ENCODE results near the gene SMIM5. TPM values are rescaled to one million over a fixed set of nuclear protein-coding genes. Genes with fewer than 3 reads are reported as not detected.

The SMIM5 gene
- total RNA-seq, 1 experiment from 2014 or later: 0.14 TPM

- no peaks in the 10 kb centered on the region for H3K36me3 ChIP-seq
- no peaks in the 10 kb centered on the region for H3K9me3 ChIP-seq (replicated peaks)
- H3K4me3 ChIP-seq: no peak overlapping the region
- H3K27ac ChIP-seq: no peak overlapping the region
- H3K4me1 ChIP-seq: no peaks in the 10 kb centered on the region
- DNase-seq: no peak
- H3K27me3 ChIP-seq: peaks cover 65% of the 10 kb centered on the region
Observed at GRCh38 chr17:75614556-75615270, 18.5 kb upstream of the SMIM5 start.

GRCh38 chr17:75615301-75615700 lies 17.9 kb upstream of the SMIM5 start:
- Histone ChIP-seq H3K4me1 (no peaks in the 10 kb centered on the region), H3K36me3 (no peaks in the 10 kb centered on the region), H3K9me3 (replicated peaks) (no peaks in the 10 kb centered on the region), H3K4me3 (no peak overlapping the region), H3K27ac (no peak overlapping the region), H3K27me3 (peaks cover 66% of the 10 kb centered on the region)
- no peak for DNase-seq

- Histone ChIP-seq H3K27me3 (peaks cover 70% of the 10 kb centered on the region), H3K9me3 (replicated peaks) (no peaks in the 10 kb centered on the region), H3K36me3 (no peaks in the 10 kb centered on the region), H3K27ac (no peak overlapping the region), H3K4me3 (no peak overlapping the region), H3K4me1 (no peaks in the 10 kb centered on the region)
- no peak for DNase-seq
Observed at GRCh38 chr17:75616521-75617122, 16.6 kb upstream of the SMIM5 start.

- Histone ChIP-seq H3K4me1 (no peaks in the 10 kb centered on the region), H3K4me3 (no peak overlapping the region), H3K27me3 (peaks cover 67% of the 10 kb centered on the region), H3K27ac (no peak overlapping the region), H3K9me3 (replicated peaks) (no peaks in the 10 kb centered on the region), H3K36me3 (no peaks in the 10 kb centered on the region)
- no peak for DNase-seq
Observed at GRCh38 chr17:75617218-75617617, 16.0 kb upstream of the SMIM5 start.

- H3K36me3 ChIP-seq: no peaks in the 10 kb centered on the region
- no peak overlapping the region for H3K4me3 ChIP-seq
- no peaks in the 10 kb centered on the region for H3K9me3 ChIP-seq (replicated peaks)
- DNase-seq: no peak
- H3K27ac ChIP-seq: no peak overlapping the region
- H3K4me1 ChIP-seq: no peaks in the 10 kb centered on the region
- H3K27me3 ChIP-seq: peaks cover 64% of the 10 kb centered on the region
Observed at GRCh38 chr17:75617675-75618074, 15.6 kb upstream of the SMIM5 start.

GRCh38 chr17:75619506-75620431 lies 13.5 kb upstream of the SMIM5 start:
- DNase-seq: peak; percentile 81 to 82
- H3K27ac ChIP-seq: no peak overlapping the region
- H3K4me3 ChIP-seq: no peak overlapping the region
- no peaks in the 10 kb centered on the region for H3K36me3 ChIP-seq
- H3K4me1 ChIP-seq: no peaks in the 10 kb centered on the region
- no peaks in the 10 kb centered on the region for H3K9me3 ChIP-seq (replicated peaks)
- peaks cover 49% of the 10 kb centered on the region for H3K27me3 ChIP-seq

GRCh38 chr17:75621489-75621888 lies 11.7 kb upstream of the SMIM5 start:
- no peak for DNase-seq
- Histone ChIP-seq H3K4me3 (no peak overlapping the region), H3K4me1 (peaks cover 6% of the 10 kb centered on the region), H3K9me3 (replicated peaks) (no peaks in the 10 kb centered on the region), H3K27ac (no peak overlapping the region), H3K36me3 (no peaks in the 10 kb centered on the region), H3K27me3 (peaks cover 33% of the 10 kb centered on the region)

GRCh38 chr17:75622076-75622475 lies 11.2 kb upstream of the SMIM5 start:
- Histone ChIP-seq H3K27ac (no peak overlapping the region), H3K36me3 (no peaks in the 10 kb centered on the region), H3K9me3 (replicated peaks) (no peaks in the 10 kb centered on the region), H3K27me3 (peaks cover 27% of the 10 kb centered on the region), H3K4me1 (peaks cover 12% of the 10 kb centered on the region), H3K4me3 (no peak overlapping the region)
- no peak for DNase-seq

GRCh38 chr17:75622771-75623273 lies 10.4 kb upstream of the SMIM5 start:
- peaks cover 25% of the 10 kb centered on the region for H3K27me3 ChIP-seq
- peaks cover 16% of the 10 kb centered on the region for H3K4me1 ChIP-seq
- H3K9me3 ChIP-seq (replicated peaks): no peaks in the 10 kb centered on the region
- H3K4me3 ChIP-seq: no peak overlapping the region
- no peaks in the 10 kb centered on the region for H3K36me3 ChIP-seq
- no peak overlapping the region for H3K27ac ChIP-seq
- DNase-seq: no peak

- H3K36me3 ChIP-seq: no peaks in the 10 kb centered on the region
- H3K27ac ChIP-seq: no peak overlapping the region
- H3K4me1 ChIP-seq: peaks cover 16% of the 10 kb centered on the region
- no peak overlapping the region for H3K4me3 ChIP-seq
- H3K9me3 ChIP-seq (replicated peaks): no peaks in the 10 kb centered on the region
- H3K27me3 ChIP-seq: peaks cover 25% of the 10 kb centered on the region
- no peak for DNase-seq
Observed at GRCh38 chr17:75623386-75623785, 9.8 kb upstream of the SMIM5 start.

GRCh38 chr17:75624021-75624420 lies 9.2 kb upstream of the SMIM5 start:
- H3K36me3 ChIP-seq: no peaks in the 10 kb centered on the region
- peaks cover 16% of the 10 kb centered on the region for H3K4me1 ChIP-seq
- DNase-seq: no peak
- no peak overlapping the region for H3K4me3 ChIP-seq
- no peaks in the 10 kb centered on the region for H3K9me3 ChIP-seq (replicated peaks)
- no peak overlapping the region for H3K27ac ChIP-seq
- H3K27me3 ChIP-seq: peaks cover 20% of the 10 kb centered on the region

- Histone ChIP-seq H3K36me3 (no peaks in the 10 kb centered on the region), H3K4me3 (no peak overlapping the region), H3K27me3 (peaks cover 13% of the 10 kb centered on the region), H3K27ac (no peak overlapping the region), H3K4me1 (peaks cover 16% of the 10 kb centered on the region), H3K9me3 (replicated peaks) (no peaks in the 10 kb centered on the region)
- DNase-seq: no peak
Observed at GRCh38 chr17:75624714-75625345, 8.4 kb upstream of the SMIM5 start.

GRCh38 chr17:75625813-75626486 lies 7.3 kb upstream of the SMIM5 start:
- H3K27ac ChIP-seq: no peak overlapping the region
- no peaks in the 10 kb centered on the region for H3K36me3 ChIP-seq
- peak; percentile 66 to 78 for DNase-seq
- H3K4me3 ChIP-seq: no peak overlapping the region
- peaks cover 16% of the 10 kb centered on the region for H3K4me1 ChIP-seq
- no peaks in the 10 kb centered on the region for H3K9me3 ChIP-seq (replicated peaks)
- peaks cover 4% of the 10 kb centered on the region for H3K27me3 ChIP-seq

- Histone ChIP-seq H3K4me3 (no peak overlapping the region), H3K27ac (no peak overlapping the region), H3K27me3 (no peaks in the 10 kb centered on the region), H3K36me3 (no peaks in the 10 kb centered on the region), H3K9me3 (replicated peaks) (no peaks in the 10 kb centered on the region), H3K4me1 (peaks cover 16% of the 10 kb centered on the region)
- peak; percentile 77 to 86 for DNase-seq
Observed at GRCh38 chr17:75626496-75627038, 6.7 kb upstream of the SMIM5 start.
